DOHH2 (cell line): Measurements from ENCODE around the gene SUSD1.

ENCODE experiments used
- H3F3A ChIP-seq: fragments of 200-600 bp; sonication (generic), shearing (Covaris generic); 2 replicates; pipeline ENCODE4 v1.6.0; 2016; ENCODE audit warnings: antibody characterized with exemption, mild to moderate bottlenecking; ENCODE audit not compliant: control insufficient read depth, insufficient read depth
- H3K27ac ChIP-seq: fragments of 200-600 bp; sonication (generic); 2 replicates; pipeline ENCODE4 v1.5.1; 2014; ENCODE audit warnings: low read depth, mild to moderate bottlenecking, low read length, moderate library complexity
- H3K27me3 ChIP-seq: fragments of 200-600 bp; sonication (generic); 2 replicates; pipeline ENCODE4 v1.6.1; 2014; ENCODE audit warnings: mild to moderate bottlenecking, low read length, mixed read lengths; ENCODE audit not compliant: control insufficient read depth
- H3K36me3 ChIP-seq: fragments of 200-600 bp; sonication (generic); 2 replicates; pipeline ENCODE4 v1.6.1; 2014; ENCODE audit warnings: mild to moderate bottlenecking, low read length, moderate library complexity, mixed read lengths; ENCODE audit not compliant: control insufficient read depth
- H3K4me1 ChIP-seq: fragments of 200-600 bp; sonication (generic); 2 replicates; pipeline ENCODE4 v1.6.1; 2014; ENCODE audit warnings: mild to moderate bottlenecking, low read length, mixed read lengths; ENCODE audit not compliant: control insufficient read depth
- H3K4me2 ChIP-seq: fragments of 200-600 bp; sonication (generic); 2 replicates; pipeline ENCODE4 v1.6.0; 2014; ENCODE audit warnings: mild to moderate bottlenecking, low read length, moderate library complexity
- H3K4me3 ChIP-seq: fragments of 200-600 bp; sonication (generic); 2 replicates; pipeline ENCODE4 v1.5.1; 2014; ENCODE audit warnings: mild to moderate bottlenecking, low read length, mixed read lengths
- H3K79me2 ChIP-seq: fragments of 200-600 bp; sonication (generic); 2 replicates; pipeline ENCODE4 v1.6.1; 2014; ENCODE audit warnings: mild to moderate bottlenecking, low read length, mixed read lengths; ENCODE audit not compliant: control insufficient read depth
- H3K9me2 ChIP-seq: fragments of 200-600 bp; sonication (generic); replicated peaks from 2 replicates; pipeline ENCODE4 v1.6.1; 2014; ENCODE audit warnings: mild to moderate bottlenecking, low read length, mixed read lengths; ENCODE audit not compliant: control insufficient read depth
- H3K9me3 ChIP-seq: fragments of 200-600 bp; sonication (generic); 2 replicates; pipeline ENCODE4 v1.6.1; 2014; ENCODE audit warnings: antibody characterized with exemption, low read length, mixed read lengths; ENCODE audit not compliant: control insufficient read depth, insufficient read depth
- H4K20me1 ChIP-seq: fragments of 200-600 bp; sonication (generic); 2 replicates; pipeline ENCODE4 v1.6.0; 2014; ENCODE audit warnings: low read depth, mild to moderate bottlenecking, antibody characterized with exemption, low read length, moderate library complexity; ENCODE audit not compliant: control insufficient read depth, insufficient read depth
- CTCF ChIP-seq: fragments of 200-600 bp; sonication (generic); IDR thresholded peaks from one replicate; pipeline ENCODE4 v1.5.1; 2014; ENCODE audit warnings: antibody characterized with exemption, mild to moderate bottlenecking, low read depth, low read length; ENCODE audit not compliant: poor library complexity, severe bottlenecking
- EZH2phosphoT487 ChIP-seq: fragments of 200-600 bp; sonication (generic); IDR thresholded peaks from 2 replicates; pipeline ENCODE4 v1.6.1; 2017; ENCODE audit warnings: borderline replicate concordance, mild to moderate bottlenecking, antibody characterized with exemption, low read length, moderate library complexity, mixed read lengths

Gene SUSD1

GRCh38 chr9:112031400-112031799 is 143.7 kb downstream of the SUSD1 start:
- no peak for TF ChIP-seq EZH2phosphoT487
- no peak for TF ChIP-seq CTCF
- Histone ChIP-seq H3K79me2 (no peaks in the 10 kb centered on the region), H3K4me2 (peak overlapping the region; percentile 74), H3K27me3 (no peaks in the 10 kb centered on the region), H3K9me2 (no peaks in the 10 kb centered on the region), H3K4me1 (peaks cover 84% of the 10 kb centered on the region), H3K27ac (peak overlapping the region; percentile 95), H3K36me3 (no peaks in the 10 kb centered on the region), H4K20me1 (no peaks in the 10 kb centered on the region), H3K9me3 (no peaks in the 10 kb centered on the region), H3F3A (peaks cover 49% of the 10 kb centered on the region), H3K4me3 (peak overlapping the region; percentile 62)

- Histone ChIP-seq H3K4me3 (peak overlapping the region; percentile 62), H3K79me2 (no peaks in the 10 kb centered on the region), H3K36me3 (no peaks in the 10 kb centered on the region), H3K4me1 (peaks cover 70% of the 10 kb centered on the region), H3K9me2 (no peaks in the 10 kb centered on the region), H3K4me2 (peak overlapping the region; percentile 74), H3K27me3 (no peaks in the 10 kb centered on the region), H4K20me1 (no peaks in the 10 kb centered on the region), H3F3A (peaks cover 39% of the 10 kb centered on the region), H3K27ac (peak overlapping the region; percentile 95), H3K9me3 (no peaks in the 10 kb centered on the region)
- TF ChIP-seq EZH2phosphoT487 (no peak), CTCF (no peak)
Observed at GRCh38 chr9:112029921-112030444, 145.1 kb downstream of the SUSD1 start.

- Histone ChIP-seq H3K36me3 (no peaks in the 10 kb centered on the region), H3K4me3 (no peak overlapping the region), H3F3A (peaks cover 32% of the 10 kb centered on the region), H3K4me1 (peaks cover 55% of the 10 kb centered on the region), H3K4me2 (peak overlapping the region; percentile 74), H3K27ac (no peak overlapping the region), H3K9me3 (no peaks in the 10 kb centered on the region), H3K27me3 (no peaks in the 10 kb centered on the region), H3K79me2 (no peaks in the 10 kb centered on the region), H3K9me2 (no peaks in the 10 kb centered on the region), H4K20me1 (no peaks in the 10 kb centered on the region)
- TF ChIP-seq EZH2phosphoT487 (no peak), CTCF (no peak)
Observed at GRCh38 chr9:112028242-112029221, 146.6 kb downstream of the SUSD1 start.
